ENCODE results near the gene DNAH14.

DNAH14 gene

GRCh38 chr1:224900062-224900630 is 29.3 kb upstream of the DNAH14 start:
- no peak overlapping the region for H3K18ac ChIP-seq (ENCODE audit: low read length)
- H2AK5ac ChIP-seq (ENCODE audit: low read depth, low read length), result no peak overlapping the region
- H3K36me3 ChIP-seq (replicated peaks in 1 of 2; ENCODE audit: control insufficient read depth in 2 of 2, insufficient read depth in 2 of 2, low read length in 2 of 2), result no peaks in the 10 kb centered on the region
- peaks cover 0 to 2% of the 10 kb centered on the region in 2 donors for H3K4me1 ChIP-seq (ENCODE audit: control insufficient read depth in 2 of 2, insufficient read depth in 1 of 2, low read depth in 1 of 2, low read length in 2 of 2)
- no peak overlapping the region for H3K23ac ChIP-seq (ENCODE audit: low read depth, low read length, poor library complexity)
- no peak overlapping the region for H2BK12ac ChIP-seq (ENCODE audit: low read length)
- no peak overlapping the region for H4K8ac ChIP-seq (ENCODE audit: low read depth, low read length)
- no CpG with 5 or more reads among the region's 3 CpGs for WGBS, 2 donors (ENCODE audit: extremely low coverage in 2 of 2, insufficient read length in 2 of 2, insufficient replicate concordance in 1 of 2)
- H3K9me3 ChIP-seq (replicated peaks in 1 of 2; ENCODE audit: control insufficient read depth in 2 of 2, insufficient read depth in 1 of 2, low read depth in 1 of 2, low read length in 2 of 2), result no peaks in the 10 kb centered on the region
- no peak overlapping the region for H2AFZ ChIP-seq (ENCODE audit: low read length)
- H2BK5ac ChIP-seq (ENCODE audit: low read length), result no peak overlapping the region
- H3K4me3 ChIP-seq (ENCODE audit: low read length in 2 of 2), result no peak overlapping the region
- no peak overlapping the region for H3K4me2 ChIP-seq (ENCODE audit: insufficient read depth, low read length, poor library complexity, severe bottlenecking)
- no peak overlapping the region for H3K4ac ChIP-seq (ENCODE audit: low read length)
- no peak overlapping the region for H4K91ac ChIP-seq (ENCODE audit: low read depth, low read length, poor library complexity)
- no peak for DNase-seq (ENCODE audit: low spot score)
- H3K27me3 ChIP-seq (ENCODE audit: control insufficient read depth in 3 of 3, insufficient read depth in 3 of 3, low read depth in 1 of 3, low read length in 3 of 3), result no peaks in the 10 kb centered on the region
- H3K27ac ChIP-seq (replicated peaks; ENCODE audit: low read length), result no peak overlapping the region
- H3K79me1 ChIP-seq (ENCODE audit: low read depth, low read length), result no peaks in the 10 kb centered on the region
- H2BK120ac ChIP-seq (ENCODE audit: low read depth, low read length), result no peak overlapping the region
- H3K9ac ChIP-seq (ENCODE audit: low read depth, low read length, poor library complexity), result no peak overlapping the region
- H2BK15ac ChIP-seq (ENCODE audit: low read length), result no peak overlapping the region
- no peak overlapping the region for H3K14ac ChIP-seq (ENCODE audit: low read length)

- no peaks in the 10 kb centered on the region for H3K36me3 ChIP-seq (replicated peaks in 1 of 2; ENCODE audit: control insufficient read depth in 2 of 2, insufficient read depth in 2 of 2, low read length in 2 of 2)
- no peak for DNase-seq (ENCODE audit: low spot score)
- no peaks in the 10 kb centered on the region for H3K9me3 ChIP-seq (replicated peaks in 1 of 2; ENCODE audit: control insufficient read depth in 2 of 2, insufficient read depth in 1 of 2, low read depth in 1 of 2, low read length in 2 of 2)
- H3K27me3 ChIP-seq (ENCODE audit: control insufficient read depth in 3 of 3, insufficient read depth in 3 of 3, low read depth in 1 of 3, low read length in 3 of 3), result no peaks in the 10 kb centered on the region
- no peak overlapping the region for H3K23ac ChIP-seq (ENCODE audit: low read depth, low read length, poor library complexity)
- no peak overlapping the region for H3K18ac ChIP-seq (ENCODE audit: low read length)
- H3K4me3 ChIP-seq (ENCODE audit: low read length in 2 of 2), result no peak overlapping the region
- WGBS, 2 donors (ENCODE audit: extremely low coverage in 2 of 2, insufficient read length in 2 of 2, insufficient replicate concordance in 1 of 2), result no CpG with 5 or more reads among the region's 5 CpGs
- H3K14ac ChIP-seq (ENCODE audit: low read length), result no peak overlapping the region
- no peak overlapping the region for H4K8ac ChIP-seq (ENCODE audit: low read depth, low read length)
- no peak overlapping the region for H3K4ac ChIP-seq (ENCODE audit: low read length)
- H3K27ac ChIP-seq (replicated peaks; ENCODE audit: low read length), result no peak overlapping the region
- H3K4me1 ChIP-seq (ENCODE audit: control insufficient read depth in 2 of 2, insufficient read depth in 1 of 2, low read depth in 1 of 2, low read length in 2 of 2), result peaks cover 0 to 2% of the 10 kb centered on the region in 2 donors
- no peaks in the 10 kb centered on the region for H3K79me1 ChIP-seq (ENCODE audit: low read depth, low read length)
- no peak overlapping the region for H2AK5ac ChIP-seq (ENCODE audit: low read depth, low read length)
- H4K91ac ChIP-seq (ENCODE audit: low read depth, low read length, poor library complexity), result no peak overlapping the region
- no peak overlapping the region for H2BK12ac ChIP-seq (ENCODE audit: low read length)
- no peak overlapping the region for H3K4me2 ChIP-seq (ENCODE audit: insufficient read depth, low read length, poor library complexity, severe bottlenecking)
- no peak overlapping the region for H2AFZ ChIP-seq (ENCODE audit: low read length)
- H2BK15ac ChIP-seq (ENCODE audit: low read length), result no peak overlapping the region
- no peak overlapping the region for H3K9ac ChIP-seq (ENCODE audit: low read depth, low read length, poor library complexity)
- H2BK120ac ChIP-seq (ENCODE audit: low read depth, low read length), result no peak overlapping the region
- no peak overlapping the region for H2BK5ac ChIP-seq (ENCODE audit: low read length)
These were observed 28.2 kb upstream of the DNAH14 start for GRCh38 chr1:224901087-224901810.

- H2BK120ac ChIP-seq (ENCODE audit: low read depth, low read length), result no peak overlapping the region
- no peak overlapping the region for H3K4me2 ChIP-seq (ENCODE audit: insufficient read depth, low read length, poor library complexity, severe bottlenecking)
- no peaks in the 10 kb centered on the region for H3K9me3 ChIP-seq (replicated peaks in 1 of 2; ENCODE audit: control insufficient read depth in 2 of 2, insufficient read depth in 1 of 2, low read depth in 1 of 2, low read length in 2 of 2)
- no peak overlapping the region for H3K9ac ChIP-seq (ENCODE audit: low read depth, low read length, poor library complexity)
- H3K36me3 ChIP-seq (replicated peaks in 1 of 2; ENCODE audit: control insufficient read depth in 2 of 2, insufficient read depth in 2 of 2, low read length in 2 of 2), result no peaks in the 10 kb centered on the region
- no peak overlapping the region for H4K8ac ChIP-seq (ENCODE audit: low read depth, low read length)
- peaks cover 0 to 2% of the 10 kb centered on the region in 2 donors for H3K4me1 ChIP-seq (ENCODE audit: control insufficient read depth in 2 of 2, insufficient read depth in 1 of 2, low read depth in 1 of 2, low read length in 2 of 2)
- no peak overlapping the region for H4K91ac ChIP-seq (ENCODE audit: low read depth, low read length, poor library complexity)
- H3K18ac ChIP-seq (ENCODE audit: low read length), result no peak overlapping the region
- no peak overlapping the region for H2BK5ac ChIP-seq (ENCODE audit: low read length)
- H3K14ac ChIP-seq (ENCODE audit: low read length), result no peak overlapping the region
- H3K27me3 ChIP-seq (ENCODE audit: control insufficient read depth in 3 of 3, insufficient read depth in 3 of 3, low read depth in 1 of 3, low read length in 3 of 3), result no peaks in the 10 kb centered on the region
- no peak for DNase-seq (ENCODE audit: low spot score)
- H3K27ac ChIP-seq (replicated peaks; ENCODE audit: low read length), result no peak overlapping the region
- no peak overlapping the region for H2BK15ac ChIP-seq (ENCODE audit: low read length)
- WGBS, 2 donors (ENCODE audit: extremely low coverage in 2 of 2, insufficient read length in 2 of 2, insufficient replicate concordance in 1 of 2), result no CpG with 5 or more reads among the region's 2 CpGs
- no peak overlapping the region for H3K23ac ChIP-seq (ENCODE audit: low read depth, low read length, poor library complexity)
- no peak overlapping the region for H2AFZ ChIP-seq (ENCODE audit: low read length)
- H3K79me1 ChIP-seq (ENCODE audit: low read depth, low read length), result no peaks in the 10 kb centered on the region
- H3K4me3 ChIP-seq (ENCODE audit: low read length in 2 of 2), result no peak overlapping the region
- H3K4ac ChIP-seq (ENCODE audit: low read length), result no peak overlapping the region
- no peak overlapping the region for H2BK12ac ChIP-seq (ENCODE audit: low read length)
- H2AK5ac ChIP-seq (ENCODE audit: low read depth, low read length), result no peak overlapping the region
These were observed 25.5 kb upstream of the DNAH14 start for GRCh38 chr1:224903955-224904354.

GRCh38 chr1:224906340-224906739 is 23.1 kb upstream of the DNAH14 start:
- Histone ChIP-seq H2AK5ac (ENCODE audit: low read depth, low read length) (no peak overlapping the region), H3K27me3 (ENCODE audit: control insufficient read depth in 3 of 3, insufficient read depth in 3 of 3, low read depth in 1 of 3, low read length in 3 of 3) (no peaks in the 10 kb centered on the region), H3K4me1 (ENCODE audit: control insufficient read depth in 2 of 2, insufficient read depth in 1 of 2, low read depth in 1 of 2, low read length in 2 of 2) (no peaks in the 10 kb centered on the region), H2BK120ac (ENCODE audit: low read depth, low read length) (no peak overlapping the region), H3K79me1 (ENCODE audit: low read depth, low read length) (no peaks in the 10 kb centered on the region), H3K23ac (ENCODE audit: low read depth, low read length, poor library complexity) (no peak overlapping the region), H2BK5ac (ENCODE audit: low read length) (no peak overlapping the region), H4K8ac (ENCODE audit: low read depth, low read length) (no peak overlapping the region), H3K27ac (replicated peaks; ENCODE audit: low read length) (no peak overlapping the region), H3K36me3 (replicated peaks in 1 of 2; ENCODE audit: control insufficient read depth in 2 of 2, insufficient read depth in 2 of 2, low read length in 2 of 2) (no peaks in the 10 kb centered on the region), H3K4me3 (ENCODE audit: low read length in 2 of 2) (no peak overlapping the region), H3K14ac (ENCODE audit: low read length) (no peak overlapping the region), H2AFZ (ENCODE audit: low read length) (no peak overlapping the region), H3K9ac (ENCODE audit: low read depth, low read length, poor library complexity) (no peak overlapping the region), H2BK15ac (ENCODE audit: low read length) (no peak overlapping the region), H3K18ac (ENCODE audit: low read length) (no peak overlapping the region), H2BK12ac (ENCODE audit: low read length) (no peak overlapping the region), H3K4me2 (ENCODE audit: insufficient read depth, low read length, poor library complexity, severe bottlenecking) (no peak overlapping the region), H3K9me3 (replicated peaks in 1 of 2; ENCODE audit: control insufficient read depth in 2 of 2, insufficient read depth in 1 of 2, low read depth in 1 of 2, low read length in 2 of 2) (peaks cover 3% of the 10 kb centered on the region in 2 donors), H3K4ac (ENCODE audit: low read length) (no peak overlapping the region), H4K91ac (ENCODE audit: low read depth, low read length, poor library complexity) (no peak overlapping the region)
- DNase-seq (ENCODE audit: low spot score), result no peak
- no CpG with 5 or more reads among the region's 1 CpG for WGBS, 2 donors (ENCODE audit: extremely low coverage in 2 of 2, insufficient read length in 2 of 2, insufficient replicate concordance in 1 of 2)

Data from neuronal stem cell (in vitro differentiated cells).